ENCODE results near the gene EFHC1. TPM values are rescaled to one million over a fixed set of nuclear protein-coding genes. Genes with fewer than 3 reads are reported as not detected.

Gene EFHC1
- total RNA-seq, 2 experiments from 2014 or later, result 20.7 to 24.8 TPM

- Histone ChIP-seq H3K9me2 (ENCODE audit: insufficient read depth, low read length) (no peaks in the 10 kb centered on the region), H3K27ac (ENCODE audit: low read depth, low read length, poor library complexity, severe bottlenecking) (peak overlapping the region; percentile 38), H4K20me1 (ENCODE audit: insufficient read depth, low read length) (no peaks in the 10 kb centered on the region), H3K79me2 (ENCODE audit: insufficient read depth, low read depth, low read length) (no peaks in the 10 kb centered on the region), H3K4me1 (ENCODE audit: insufficient read depth, low read length, poor library complexity, severe bottlenecking) (peaks cover 89% of the 10 kb centered on the region), H3K9me3 (ENCODE audit: low read length) (no peaks in the 10 kb centered on the region), H3K4me2 (ENCODE audit: low read length) (peak overlapping the region; percentile 47), H2AFZ (ENCODE audit: low read length) (no peak overlapping the region), H3K36me3 (ENCODE audit: insufficient read depth, low read length) (peaks cover 11% of the 10 kb centered on the region), H3K4me3 (ENCODE audit: low read depth, low read length, poor library complexity, severe bottlenecking) (no peak overlapping the region)
- intact Hi-C loops (cut with micrococcal nuclease; ENCODE audit: unreplicated experiment), result no loop called here
- DNase-seq (ENCODE audit: low spot score), result no peak
- TF ChIP-seq, protein P1, sequence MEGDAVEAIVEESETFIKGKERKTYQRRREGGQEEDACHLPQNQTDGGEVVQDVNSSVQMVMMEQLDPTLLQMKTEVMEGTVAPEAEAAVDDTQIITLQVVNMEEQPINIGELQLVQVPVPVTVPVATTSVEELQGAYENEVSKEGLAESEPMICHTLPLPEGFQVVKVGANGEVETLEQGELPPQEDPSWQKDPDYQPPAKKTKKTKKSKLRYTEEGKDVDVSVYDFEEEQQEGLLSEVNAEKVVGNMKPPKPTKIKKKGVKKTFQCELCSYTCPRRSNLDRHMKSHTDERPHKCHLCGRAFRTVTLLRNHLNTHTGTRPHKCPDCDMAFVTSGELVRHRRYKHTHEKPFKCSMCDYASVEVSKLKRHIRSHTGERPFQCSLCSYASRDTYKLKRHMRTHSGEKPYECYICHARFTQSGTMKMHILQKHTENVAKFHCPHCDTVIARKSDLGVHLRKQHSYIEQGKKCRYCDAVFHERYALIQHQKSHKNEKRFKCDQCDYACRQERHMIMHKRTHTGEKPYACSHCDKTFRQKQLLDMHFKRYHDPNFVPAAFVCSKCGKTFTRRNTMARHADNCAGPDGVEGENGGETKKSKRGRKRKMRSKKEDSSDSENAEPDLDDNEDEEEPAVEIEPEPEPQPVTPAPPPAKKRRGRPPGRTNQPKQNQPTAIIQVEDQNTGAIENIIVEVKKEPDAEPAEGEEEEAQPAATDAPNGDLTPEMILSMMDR (conservative IDR thresholded peaks at IDR 0.05; ENCODE audit: low read length), result no peak
- TF ChIP-seq EZH2phosphoT487 (IDR thresholded peaks at IDR 0.05; ENCODE audit: borderline replicate concordance, low read depth, low read length), result no peak
- POLR2A ChIA-PET, result interaction anchor here (0.7 to 10.2 kb wide), 6 partner anchors 8 to 208 kb away, joined by 3 to 129 read pairs (median 8); partner anchors contain the start of gene EFHC1
- BruUV-seq (replicated peaks), result no TSS peak
- CTCF ChIA-PET (ENCODE audit: unreplicated experiment), result interaction anchor here (0.7 to 1.2 kb wide), 4 partner anchors 43 to 76 kb away, joined by 3 to 5 read pairs (median 3); no protein-coding TSS in a partner anchor
Measured at GRCh38 chr6:52493669-52494068, 73.5 kb downstream of the EFHC1 start.

- no peak overlapping the region for H2AFZ ChIP-seq (ENCODE audit: low read length)
- H3K9me2 ChIP-seq (ENCODE audit: insufficient read depth, low read length), result no peaks in the 10 kb centered on the region
- peak overlapping the region; percentile 38 for H3K27ac ChIP-seq (ENCODE audit: low read depth, low read length, poor library complexity, severe bottlenecking)
- intact Hi-C loops (cut with micrococcal nuclease; ENCODE audit: unreplicated experiment), result no loop called here
- H3K4me2 ChIP-seq (ENCODE audit: low read length), result peak overlapping the region; percentile 47; the same call in 1 of the 2 replicates
- peaks cover 94% of the 10 kb centered on the region for H3K4me1 ChIP-seq (ENCODE audit: insufficient read depth, low read length, poor library complexity, severe bottlenecking)
- H4K20me1 ChIP-seq (ENCODE audit: insufficient read depth, low read length), result no peaks in the 10 kb centered on the region
- BruUV-seq (replicated peaks), result no TSS peak
- H3K36me3 ChIP-seq (ENCODE audit: insufficient read depth, low read length), result peaks cover 11% of the 10 kb centered on the region
- no peak overlapping the region for H3K4me3 ChIP-seq (ENCODE audit: low read depth, low read length, poor library complexity, severe bottlenecking)
- no peaks in the 10 kb centered on the region for H3K79me2 ChIP-seq (ENCODE audit: insufficient read depth, low read depth, low read length)
- CTCF ChIA-PET (ENCODE audit: unreplicated experiment), result interaction anchor here (0.7 to 2.9 kb wide), 5 partner anchors 42 to 75 kb away, joined by 3 to 13 read pairs (median 3); no protein-coding TSS in a partner anchor
- no peaks in the 10 kb centered on the region for H3K9me3 ChIP-seq (ENCODE audit: low read length)
- POLR2A ChIA-PET, result interaction anchor here (0.7 to 10.2 kb wide), 7 partner anchors 7 to 209 kb away, joined by 3 to 129 read pairs (median 11); partner anchors contain the start of gene EFHC1
- no peak for DNase-seq (ENCODE audit: low spot score)
- TF ChIP-seq, protein P1 (conservative IDR thresholded peaks at IDR 0.05; ENCODE audit: low read length), result no peak
- no peak for TF ChIP-seq EZH2phosphoT487 (IDR thresholded peaks at IDR 0.05; ENCODE audit: borderline replicate concordance, low read depth, low read length)
Measured at GRCh38 chr6:52494298-52495072, 74.3 kb downstream of the EFHC1 start.
